GM21360 (cell line): ENCODE measurements around the gene SERPINF2.
"Not testable (repeated sequence)": the region's sequence is repeated elsewhere in the genome, so short reads cannot be mapped to it uniquely, and the experiment has no call there.

Source experiments
- ATAC-seq: cut with Tn5 transposase; IDR thresholded peaks from one replicate; pipeline ENCODE4 v1.9.1; 2021; ENCODE audit warnings: mild to moderate bottlenecking, moderate library complexity; ENCODE audit not compliant: unreplicated experiment

Gene SERPINF2

GRCh38 chr17:1716076-1716911 lies 26.4 kb upstream of the SERPINF2 start:
- peak; percentile 67 for ATAC-seq

- peak; percentile 35 for ATAC-seq
These were observed 25.6 kb upstream of the SERPINF2 start for GRCh38 chr17:1716912-1717695.

GRCh38 chr17:1718362-1719165 lies 24.1 kb upstream of the SERPINF2 start:
- no peak for ATAC-seq

GRCh38 chr17:1720856-1721386 lies 21.8 kb upstream of the SERPINF2 start:
- ATAC-seq = no peak

- ATAC-seq = not testable (repeated sequence)
These were observed 20.6 kb upstream of the SERPINF2 start for GRCh38 chr17:1722022-1722421.

- ATAC-seq = peak; percentile 52
These were observed 18.3 kb upstream of the SERPINF2 start, which contains the start of gene WDR81 for GRCh38 chr17:1724351-1724868. TSS of gene WDR81 (plus strand) at chr17:1724704. CDS start at chr17:1724960, 256 bp downstream.

GRCh38 chr17:1724869-1725641 lies 17.6 kb upstream of the SERPINF2 start:
- peak; percentile 17 for ATAC-seq

- no peak for ATAC-seq
These were observed 16.8 kb upstream of the SERPINF2 start for GRCh38 chr17:1725642-1726511.

GRCh38 chr17:1726626-1727257 lies 15.9 kb upstream of the SERPINF2 start:
- no peak for ATAC-seq

GRCh38 chr17:1727258-1727789 lies 15.3 kb upstream of the SERPINF2 start:
- ATAC-seq = no peak

GRCh38 chr17:1727876-1728630 lies 14.6 kb upstream of the SERPINF2 start:
- ATAC-seq = no peak

- no peak for ATAC-seq
These were observed 12.7 kb upstream of the SERPINF2 start for GRCh38 chr17:1729966-1730325.

- no peak for ATAC-seq
These were observed 12.1 kb upstream of the SERPINF2 start for GRCh38 chr17:1730326-1731193.

GRCh38 chr17:1731194-1731506 lies 11.5 kb upstream of the SERPINF2 start:
- ATAC-seq = no peak

- no peak for ATAC-seq
These were observed 10.3 kb upstream of the SERPINF2 start for GRCh38 chr17:1732241-1732832.

- ATAC-seq = no peak
These were observed 9.8 kb upstream of the SERPINF2 start for GRCh38 chr17:1732833-1733321.
